ENCODE measurements around the gene PLD2. TPM values are rescaled to one million over a fixed set of nuclear protein-coding genes. Genes with fewer than 3 reads are reported as not detected.
"Not testable (repeated sequence)": the region's sequence is repeated elsewhere in the genome, so short reads cannot be mapped to it uniquely, and the experiment has no call there.

Gene PLD2
- total RNA-seq, 2 donors from 2014 or later = 38.4 to 46.9 TPM

GRCh38 chr17:4806456-4806776, 536 bp upstream of the PLD2 start:
- Mint-ChIP-seq H3K9me3 (no peaks in the 10 kb centered on the region), H3K27ac (no peak overlapping the region), H3K27me3 (no peaks in the 10 kb centered on the region), H3K4me3 (peak overlapping the region; percentile 78), H3K36me3 (peaks cover 7% of the 10 kb centered on the region), H3K4me1 (ENCODE audit: low read depth in 2 of 2) (peaks cover 20 to 26% of the 10 kb centered on the region in 2 donors)
- DNase-seq (ENCODE audit: low spot score) = no peak
- no peak for ATAC-seq

GRCh38 chr17:4807605-4808377, 839 bp downstream of the PLD2 start:
- Mint-ChIP-seq H3K27ac (peak overlapping the region in 1 of 2 donors; percentile 27), H3K9me3 (no peaks in the 10 kb centered on the region), H3K27me3 (no peaks in the 10 kb centered on the region), H3K4me1 (ENCODE audit: low read depth in 2 of 2) (peaks cover 20 to 26% of the 10 kb centered on the region in 2 donors), H3K4me3 (peak overlapping the region; percentile 66), H3K36me3 (peaks cover 7% of the 10 kb centered on the region)
- DNase-seq (ENCODE audit: low spot score) (no peak), ATAC-seq (no peak)

GRCh38 chr17:4808378-4808767, 1.4 kb downstream of the PLD2 start:
- peak overlapping the region; percentile 66 for H3K4me3 Mint-ChIP-seq
- H3K27me3 Mint-ChIP-seq = no peaks in the 10 kb centered on the region
- peaks cover 20 to 26% of the 10 kb centered on the region in 2 donors for H3K4me1 Mint-ChIP-seq (ENCODE audit: low read depth in 2 of 2)
- peak overlapping the region in 1 of 2 donors; percentile 79 for H3K27ac Mint-ChIP-seq
- peaks cover 7% of the 10 kb centered on the region for H3K36me3 Mint-ChIP-seq
- H3K9me3 Mint-ChIP-seq = no peaks in the 10 kb centered on the region
- ATAC-seq (no peak), DNase-seq (ENCODE audit: low spot score) (no peak)

GRCh38 chr17:4810696-4811290, 3.8 kb downstream of the PLD2 start:
- Mint-ChIP-seq H3K36me3 (peaks cover 7% of the 10 kb centered on the region), H3K27ac (no peak overlapping the region), H3K4me1 (ENCODE audit: low read depth in 2 of 2) (peaks cover 20 to 25% of the 10 kb centered on the region in 2 donors), H3K4me3 (no peak overlapping the region), H3K27me3 (no peaks in the 10 kb centered on the region), H3K9me3 (no peaks in the 10 kb centered on the region)
- no peak for DNase-seq (ENCODE audit: low spot score)
- ATAC-seq = no peak

DNA sequence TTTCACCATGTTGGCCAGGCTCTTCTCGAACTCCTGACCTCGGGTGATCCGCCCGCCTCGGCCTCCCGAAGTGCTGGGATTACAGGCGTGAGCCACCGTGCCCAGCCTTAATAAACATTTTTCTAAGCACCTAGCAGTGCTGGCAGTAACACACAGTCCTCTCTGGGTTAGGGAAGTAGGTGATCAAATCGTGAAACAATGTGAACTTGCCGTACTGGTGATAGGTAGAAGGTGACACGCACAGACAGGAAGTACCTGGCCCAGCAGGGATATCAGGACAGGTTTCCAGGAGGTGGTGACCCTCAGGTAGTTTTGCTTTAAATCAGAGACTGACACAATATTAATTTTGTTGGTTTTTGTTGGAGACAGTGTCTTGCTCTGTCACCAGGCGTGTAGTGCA, 4.5 kb downstream of the PLD2 start:
- Mint-ChIP-seq H3K36me3 (peaks cover 7% of the 10 kb centered on the region), H3K4me1 (ENCODE audit: low read depth in 2 of 2) (peaks cover 15 to 22% of the 10 kb centered on the region in 2 donors), H3K27ac (no peak overlapping the region), H3K27me3 (no peaks in the 10 kb centered on the region), H3K9me3 (no peaks in the 10 kb centered on the region), H3K4me3 (no peak overlapping the region)
- no peak for ATAC-seq
- no peak for DNase-seq (ENCODE audit: low spot score)

GRCh38 chr17:4812690-4813089, 5.7 kb downstream of the PLD2 start:
- Mint-ChIP-seq H3K36me3 (peaks cover 7% of the 10 kb centered on the region), H3K4me3 (no peak overlapping the region), H3K4me1 (ENCODE audit: low read depth in 2 of 2) (peaks cover 15 to 19% of the 10 kb centered on the region in 2 donors), H3K9me3 (no peaks in the 10 kb centered on the region), H3K27me3 (no peaks in the 10 kb centered on the region), H3K27ac (no peak overlapping the region)
- ATAC-seq (no peak), DNase-seq (ENCODE audit: low spot score) (no peak)

- no peak overlapping the region for H3K27ac Mint-ChIP-seq
- no peak for ATAC-seq
- H3K36me3 Mint-ChIP-seq = peaks cover 7% of the 10 kb centered on the region
These were observed 8.2 kb downstream of the PLD2 start for GRCh38 chr17:4815043-4815675.

DNA sequence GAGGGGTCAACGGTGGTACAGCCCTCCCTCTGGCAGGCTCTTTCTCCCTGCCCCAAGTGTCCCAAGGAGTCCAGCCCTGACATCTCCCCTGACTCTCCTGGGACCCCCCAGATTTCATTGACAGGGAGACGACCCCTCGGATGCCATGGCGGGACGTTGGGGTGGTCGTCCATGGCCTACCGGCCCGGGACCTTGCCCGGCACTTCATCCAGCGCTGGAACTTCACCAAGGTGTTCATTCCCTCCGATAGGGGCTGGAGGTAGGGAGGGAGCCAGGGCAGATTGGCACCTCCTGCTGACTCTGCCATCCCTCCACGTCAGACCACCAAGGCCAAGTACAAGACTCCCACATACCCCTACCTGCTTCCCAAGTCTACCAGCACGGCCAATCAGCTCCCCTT, 9.9 kb downstream of the PLD2 start:
- Mint-ChIP-seq H3K4me1 (ENCODE audit: low read depth in 2 of 2) (peaks cover 0 to 6% of the 10 kb centered on the region in 2 donors), H3K27me3 (no peaks in the 10 kb centered on the region), H3K4me3 (no peak overlapping the region), H3K9me3 (no peaks in the 10 kb centered on the region), H3K36me3 (no peaks in the 10 kb centered on the region), H3K27ac (no peak overlapping the region)
- no peak for DNase-seq (ENCODE audit: low spot score)
- no peak for ATAC-seq

More at GRCh38 chr17:4815043-4815675, 8.2 kb downstream of the PLD2 start:
- Mint-ChIP-seq H3K27me3 (no peaks in the 10 kb centered on the region), H3K4me1 (ENCODE audit: low read depth in 2 of 2) (peaks cover 6 to 8% of the 10 kb centered on the region in 2 donors), H3K9me3 (no peaks in the 10 kb centered on the region), H3K4me3 (no peak overlapping the region)
- no peak for DNase-seq (ENCODE audit: low spot score)

- Mint-ChIP-seq H3K27me3 (no peaks in the 10 kb centered on the region), H3K9me3 (no peaks in the 10 kb centered on the region), H3K36me3 (no peaks in the 10 kb centered on the region), H3K4me1 (ENCODE audit: low read depth in 2 of 2) (peaks cover 0 to 6% of the 10 kb centered on the region in 2 donors), H3K4me3 (no peak overlapping the region), H3K27ac (no peak overlapping the region)
- DNase-seq (ENCODE audit: low spot score) (peak; percentile 46), ATAC-seq (no peak)
These were observed 11.3 kb downstream of the PLD2 start for GRCh38 chr17:4818276-4818675.

DNA sequence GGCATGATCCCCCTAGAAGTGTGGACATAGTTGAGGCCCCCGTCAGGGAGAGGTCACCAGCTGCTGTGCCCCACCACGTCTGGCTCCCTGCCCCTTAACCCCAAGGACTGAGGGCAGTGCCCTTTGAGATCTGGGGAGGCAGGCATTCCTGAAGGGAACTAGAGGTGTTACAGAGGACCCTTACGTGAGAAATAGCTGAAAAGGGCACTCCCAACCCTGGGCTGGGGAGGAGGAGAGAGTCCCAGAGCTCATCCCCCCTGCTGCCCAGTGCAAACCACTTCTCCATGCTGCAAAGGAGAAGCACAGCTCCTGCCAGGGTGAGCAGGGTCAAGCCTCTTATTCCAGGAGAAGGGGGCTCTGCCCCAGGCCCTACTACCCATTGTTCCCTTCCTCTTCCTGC, 15.9 kb downstream of the PLD2 start:
- Mint-ChIP-seq H3K4me1 (ENCODE audit: low read depth in 2 of 2) (peaks cover 0 to 2% of the 10 kb centered on the region in 2 donors), H3K4me3 (no peak overlapping the region), H3K27ac (no peak overlapping the region), H3K9me3 (no peaks in the 10 kb centered on the region), H3K36me3 (no peaks in the 10 kb centered on the region), H3K27me3 (no peaks in the 10 kb centered on the region)
- DNase-seq (ENCODE audit: low spot score) = no peak
- ATAC-seq = no peak

GRCh38 chr17:4823373-4824089, 16.6 kb downstream of the PLD2 start:
- Mint-ChIP-seq H3K4me1 (ENCODE audit: low read depth in 2 of 2) (no peaks in the 10 kb centered on the region), H3K4me3 (no peak overlapping the region), H3K27me3 (peaks cover 0 to 2% of the 10 kb centered on the region in 2 donors), H3K9me3 (no peaks in the 10 kb centered on the region), H3K36me3 (no peaks in the 10 kb centered on the region), H3K27ac (no peak overlapping the region)
- DNase-seq (ENCODE audit: low spot score) (peak; percentile 12), ATAC-seq (no peak)

GRCh38 chr17:4827399-4827798, 20.4 kb downstream of the PLD2 start:
- H3K36me3 Mint-ChIP-seq = no peaks in the 10 kb centered on the region
- H3K4me3 Mint-ChIP-seq = no peak overlapping the region
- ATAC-seq (peak in 1 of 2 donors; percentile 49), DNase-seq (ENCODE audit: low spot score) (peak; percentile 53)
- H3K27ac Mint-ChIP-seq = no peak overlapping the region
- no peaks in the 10 kb centered on the region for H3K9me3 Mint-ChIP-seq
- peaks cover 0 to 6% of the 10 kb centered on the region in 2 donors for H3K27me3 Mint-ChIP-seq
- no peaks in the 10 kb centered on the region for H3K4me1 Mint-ChIP-seq (ENCODE audit: low read depth in 2 of 2)

DNA sequence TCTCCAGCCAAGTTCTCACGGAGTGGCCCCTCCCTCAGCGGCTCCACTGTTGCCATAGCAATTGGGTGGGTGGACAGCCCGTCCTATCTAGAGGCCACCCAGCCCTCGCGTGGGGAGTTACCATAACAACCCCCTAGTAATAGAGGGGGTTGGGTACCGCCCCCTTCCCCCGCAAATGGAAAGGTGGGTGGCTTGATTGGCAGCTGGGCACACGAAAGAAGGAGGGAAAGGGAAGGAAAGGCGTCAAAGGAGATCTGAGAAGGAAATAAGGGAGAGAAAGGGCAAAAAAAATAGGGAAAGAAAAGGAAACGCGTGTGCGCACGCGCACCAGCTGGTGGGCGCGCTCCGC, 25.9 kb downstream of the PLD2 start:
- Mint-ChIP-seq H3K4me1 (ENCODE audit: low read depth in 2 of 2) (peaks cover 26 to 31% of the 10 kb centered on the region in 2 donors), H3K27ac (peak overlapping the region; percentile 76 to 82), H3K4me3 (peak overlapping the region; percentile 90)
- H3K9me3 Mint-ChIP-seq; DNase-seq (ENCODE audit: low spot score); H3K36me3 Mint-ChIP-seq; H3K27me3 Mint-ChIP-seq: not testable (repeated sequence)
- peak; percentile 41 to 54 for ATAC-seq
